GM12878 (cell line): Measurements from ENCODE around the gene PPP6R1. TPM values are rescaled to one million over a fixed set of nuclear protein-coding genes. Genes with fewer than 3 reads are reported as not detected.

Experiments used
- ATF7 ChIP-seq: fragments of 450-650 bp; IDR thresholded peaks from 2 replicates; pipeline ENCODE4 v1.6.1; 2016; ENCODE audit warnings: low read depth, mild to moderate bottlenecking
- BMI1 ChIP-seq: fragments of 450-650 bp; IDR thresholded peaks from 2 replicates; pipeline ENCODE4 v1.6.1; 2016; ENCODE audit warnings: mild to moderate bottlenecking, moderate library complexity, borderline replicate concordance
- BRCA1 ChIP-seq: IDR thresholded peaks from 2 replicates; pipeline ENCODE4 v1.6.1; 2011; ENCODE audit warnings: low read depth, low read length, improper control_type of control experiment
- CBX3 ChIP-seq: fragments of 200-600 bp; sonication (generic); IDR thresholded peaks from 2 replicates; pipeline ENCODE4 v1.6.1; 2016; ENCODE audit warnings: low read depth, borderline replicate concordance
- CEBPB ChIP-seq, 2 experiments: fragments of 150-350 bp in 1 of 2; IDR thresholded peaks; 2 replicates each; pipeline ENCODE4 v1.6.1; 2012 to 2014; ENCODE audit warnings: low read depth in 2 of 2, low read length in 2 of 2, borderline replicate concordance in 1 of 2, inconsistent platforms in 1 of 2
- ESRRA ChIP-seq: IDR thresholded peaks from 2 replicates; pipeline ENCODE4 v1.6.1; 2012; ENCODE audit warnings: mild to moderate bottlenecking, low read length, improper control_type of control experiment
- ETV6 ChIP-seq, 2 experiments: fragments of 450-650 bp in 1 of 2; IDR thresholded peaks in 1 of 2; conservative IDR thresholded peaks in 1 of 2; 2 replicates each; pipeline ENCODE4 v1.6.1; 2014; ENCODE audit warnings: antibody characterized with exemption in 1 of 2, borderline replicate concordance in 1 of 2, low read depth in 1 of 2, mild to moderate bottlenecking in 1 of 2, moderate library complexity in 1 of 2
- HSF1 ChIP-seq: fragments of 150-350 bp; IDR thresholded peaks from 2 replicates; pipeline ENCODE4 v1.6.1; 2014; ENCODE audit warnings: mild to moderate bottlenecking, low read depth, low read length
- JUND ChIP-seq: IDR thresholded peaks from 2 replicates; pipeline ENCODE4 v1.6.1; 2012; ENCODE audit warnings: low read depth, mild to moderate bottlenecking, low read length, improper control_type of control experiment, moderate library complexity
- MYB ChIP-seq: fragments of 150-350 bp; IDR thresholded peaks from 2 replicates; pipeline ENCODE4 v1.6.1; 2014; ENCODE audit warnings: mild to moderate bottlenecking, low read depth, low read length, borderline replicate concordance
- NBN ChIP-seq: fragments of 450-650 bp; IDR thresholded peaks from 2 replicates; pipeline ENCODE4 v1.6.1; 2016
- NR2C2 ChIP-seq: IDR thresholded peaks from 2 replicates; pipeline ENCODE4 v1.6.1; 2011; ENCODE audit warnings: borderline replicate concordance, low read depth; ENCODE audit not compliant: control insufficient read depth, insufficient read length
- POLR2AphosphoS5 ChIP-seq: IDR thresholded peaks from 2 replicates; pipeline ENCODE4 v1.6.1; 2011; ENCODE audit warnings: mild to moderate bottlenecking, low read length, inconsistent platforms
- RAD51 ChIP-seq: fragments of 450-650 bp; IDR thresholded peaks from 2 replicates; pipeline ENCODE4 v1.6.1; 2016; ENCODE audit warnings: moderate library complexity, mild to moderate bottlenecking, inconsistent platforms
- RB1 ChIP-seq: fragments of 450-650 bp; formaldehyde crosslinking; IDR thresholded peaks from 2 replicates; pipeline ENCODE4 v1.6.1; 2017; ENCODE audit warnings: mild to moderate bottlenecking, borderline replicate concordance
- RBBP5 ChIP-seq: fragments of 200-600 bp; sonication (generic); conservative IDR thresholded peaks from 2 replicates; pipeline ENCODE4 v1.6.1; 2016
- SP1 ChIP-seq: IDR thresholded peaks from one replicate; pipeline ENCODE4 v1.6.1; 2011; ENCODE audit warnings: low read depth, low read length
- SPI1 ChIP-seq: IDR thresholded peaks from 2 replicates; pipeline ENCODE4 v1.6.1; 2011; ENCODE audit warnings: low read depth, mild to moderate bottlenecking, low read length, moderate library complexity, borderline replicate concordance; ENCODE audit not compliant: insufficient read depth
- SREBF1 ChIP-seq: IDR thresholded peaks from 2 replicates; pipeline ENCODE4 v1.6.1; 2012; ENCODE audit warnings: mild to moderate bottlenecking, low read length
- SRF ChIP-seq, 2 experiments: IDR thresholded peaks; 2 replicates each; pipeline ENCODE4 v1.6.1; 2011; ENCODE audit warnings: low read depth in 2 of 2, low read length in 2 of 2, mild to moderate bottlenecking in 1 of 2, moderate library complexity in 1 of 2
- STAT1 ChIP-seq: fragments of 450-650 bp; conservative IDR thresholded peaks from 2 replicates; pipeline ENCODE4 v1.6.1; 2014; ENCODE audit warnings: antibody characterized with exemption, mild to moderate bottlenecking
- TARDBP ChIP-seq: IDR thresholded peaks from 2 replicates; pipeline ENCODE4 v1.6.1; 2016; ENCODE audit warnings: borderline replicate concordance
- TCF12 ChIP-seq: IDR thresholded peaks from 2 replicates; pipeline ENCODE4 v1.6.1; 2011; ENCODE audit warnings: low read depth, mild to moderate bottlenecking, low read length
- TCF7 ChIP-seq: IDR thresholded peaks from 2 replicates; pipeline ENCODE4 v1.6.1; 2014; ENCODE audit warnings: antibody characterized with exemption, borderline replicate concordance
- YBX1 ChIP-seq: fragments of 450-650 bp; IDR thresholded peaks from 2 replicates; pipeline ENCODE4 v1.6.1; 2016; ENCODE audit warnings: antibody characterized with exemption
- ZNF687 ChIP-seq: fragments of 450-650 bp; IDR thresholded peaks from 2 replicates; pipeline ENCODE4 v1.6.1; 2017; ENCODE audit warnings: mild to moderate bottlenecking, moderate library complexity
- ZZZ3 ChIP-seq: IDR thresholded peaks from 2 replicates; pipeline ENCODE4 v1.6.1; 2011; ENCODE audit warnings: low read depth; ENCODE audit not compliant: control insufficient read depth, insufficient read length
- polyA plus RNA-seq, 11 experiments: library from polyadenylated mRNA; depleted of rRNA in 4 of 11; unstranded in 6 of 11; stranded (reverse) in 5 of 11; fragments of >200 nt; fragmentation: Nextera tagmentation in 4 of 11; fragmentation: Illumina TruSeq in 1 of 11; extraction: Ambion mirVana in 4 of 11; extraction: Trizol in 1 of 11; gene quantifications; 1 replicate in 1 of 11; 2 replicates in 10 of 11; pipeline versions ENCODE4 v1.2.1 to v1.2.3, GENCODE V29; 2011 to 2016; ENCODE audit warnings: inconsistent platforms in 2 of 11, missing spikeins in 2 of 11, low read depth in 1 of 11
- total RNA-seq, 4 experiments: library from RNA; depleted of rRNA in 3 of 4; stranded (reverse); fragments of >200 nt in 3 of 4; fragmentation: Illumina TruSeq in 1 of 4; extraction: Trizol in 1 of 4; gene quantifications; 2 replicates each; pipeline versions ENCODE4 v1.2.1 to v1.2.3, GENCODE V29; 2013 to 2021

PPP6R1 gene
- total and polyA plus RNA-seq, 10 of the 15 experiments (the other 5 are each of a cell fraction or from before 2014, with no cell fraction given): 0.80 to 173 (median 63.7) TPM

- TF ChIP-seq CBX3: no peak
- no peak for TF ChIP-seq TARDBP
- TF ChIP-seq TCF12: peak; percentile 97
- TF ChIP-seq RBBP5: no peak
- TF ChIP-seq RAD51: no peak
- no peak for TF ChIP-seq MYB
- TF ChIP-seq ZZZ3: no peak
- no peak for TF ChIP-seq ESRRA
- TF ChIP-seq POLR2AphosphoS5: peak; percentile 37; the same call in 1 of the 2 replicates
- no peak for TF ChIP-seq SP1
- TF ChIP-seq ETV6 (conservative IDR thresholded peaks at IDR 0.05 in 1 of 2, IDR thresholded peaks at IDR 0.05 in 1 of 2; ENCODE audit: borderline replicate concordance in 1 of 2, low read depth in 1 of 2): peak in 1 of 2 experiments; percentile 74; a peak in 2 of 4 replicates
- peak; percentile 84 for TF ChIP-seq NBN
- TF ChIP-seq JUND: no peak
- TF ChIP-seq BRCA1: no peak
- peak; percentile 95 for TF ChIP-seq SPI1
- no peak; the same call in none of the 2 replicates for TF ChIP-seq ATF7
- no peak for TF ChIP-seq TCF7
- peak; percentile 58; the same call in 1 of the 2 replicates for TF ChIP-seq ZNF687
- TF ChIP-seq HSF1: no peak
- TF ChIP-seq CEBPB (IDR thresholded peaks at IDR 0.05; ENCODE audit: borderline replicate concordance in 1 of 2, low read depth in 2 of 2, low read length in 2 of 2): no peak
- no peak for TF ChIP-seq RB1
- no peak for TF ChIP-seq SRF (IDR thresholded peaks at IDR 0.05; ENCODE audit: low read depth in 2 of 2, low read length in 2 of 2)
- no peak for TF ChIP-seq SREBF1
- no peak for TF ChIP-seq STAT1
- TF ChIP-seq NR2C2: no peak
- no peak for TF ChIP-seq YBX1
- TF ChIP-seq BMI1: no peak
Observed at GRCh38 chr19:55253842-55254624, 4.8 kb downstream of the PPP6R1 start (continued).
